ENCODE results near the gene MIER2.
"Not testable (repeated sequence)": the region's sequence is repeated elsewhere in the genome, so short reads cannot be mapped to it uniquely, and the experiment has no call there.

The MIER2 gene

DNA sequence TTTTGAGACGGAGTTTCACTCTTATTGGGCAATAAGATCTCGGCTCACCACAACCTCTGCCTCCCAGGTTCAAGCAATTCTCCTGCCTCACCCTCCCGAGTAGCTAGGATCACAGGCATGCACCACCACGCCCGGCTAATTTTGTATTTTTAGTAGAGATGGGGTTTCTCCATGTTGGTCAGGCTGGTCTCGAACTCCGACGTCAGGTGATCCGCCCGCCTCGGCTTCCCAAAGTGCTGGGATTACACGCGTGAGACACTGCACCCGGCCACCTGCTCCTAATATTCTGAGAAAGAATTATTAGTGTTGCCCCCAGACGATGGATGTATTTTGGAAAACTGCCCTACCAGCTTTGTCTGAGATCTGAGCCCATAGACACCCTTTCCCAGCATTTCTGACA, 10.9 kb upstream of the MIER2 start:
- not testable (repeated sequence) for DNase-seq

DNA sequence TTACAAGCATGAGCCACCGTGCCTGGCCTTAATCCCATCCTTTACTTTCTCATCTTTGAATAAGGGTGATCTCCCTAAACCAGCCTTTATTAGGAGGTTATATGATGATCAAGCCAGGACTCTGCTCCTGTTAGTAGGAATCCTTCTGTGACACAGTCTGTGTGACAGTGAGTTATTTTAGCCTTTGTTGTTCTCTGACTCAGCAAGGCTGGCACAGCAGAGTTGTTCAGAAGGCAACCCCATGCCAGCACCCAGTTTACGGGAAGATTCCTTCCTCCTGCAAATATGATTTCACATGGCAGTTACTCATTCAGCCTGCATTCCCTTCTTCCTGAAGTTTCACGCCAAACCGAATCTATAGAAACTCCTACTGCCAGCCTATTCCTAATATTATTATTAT, 10.5 kb upstream of the MIER2 start:
- no peak for DNase-seq

DNA sequence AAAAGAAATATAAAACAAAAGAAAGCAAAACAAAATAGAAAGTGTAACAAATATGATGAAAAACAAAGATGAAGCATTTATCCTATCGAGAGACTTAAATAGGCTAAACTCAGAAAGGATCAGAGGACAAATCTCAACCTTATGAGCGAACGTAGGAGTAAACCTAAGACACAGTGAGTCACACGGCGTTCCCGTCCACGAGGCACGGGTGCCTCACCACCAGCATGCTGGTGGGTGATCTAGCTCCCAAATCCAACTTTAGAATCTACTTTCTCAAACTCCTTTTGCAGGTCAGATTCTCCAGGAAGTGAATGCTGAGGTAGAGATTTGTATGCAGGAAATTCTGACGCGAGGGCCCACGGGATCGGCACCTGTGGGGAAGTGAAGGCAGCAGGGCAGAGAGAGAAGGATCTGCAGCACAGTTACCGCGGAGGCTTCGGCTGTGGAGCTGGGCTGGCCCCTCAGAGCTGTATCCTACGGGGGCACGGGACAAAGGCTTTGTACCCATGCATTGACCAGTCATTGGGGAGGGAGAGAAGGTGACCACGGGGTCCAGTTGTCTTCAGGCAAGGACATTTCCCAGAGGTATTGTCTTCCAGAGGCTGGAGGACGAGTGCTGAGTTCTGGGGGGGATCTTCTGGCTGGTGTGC, 7.5 kb upstream of the MIER2 start:
- DNase-seq: no peak

DNA sequence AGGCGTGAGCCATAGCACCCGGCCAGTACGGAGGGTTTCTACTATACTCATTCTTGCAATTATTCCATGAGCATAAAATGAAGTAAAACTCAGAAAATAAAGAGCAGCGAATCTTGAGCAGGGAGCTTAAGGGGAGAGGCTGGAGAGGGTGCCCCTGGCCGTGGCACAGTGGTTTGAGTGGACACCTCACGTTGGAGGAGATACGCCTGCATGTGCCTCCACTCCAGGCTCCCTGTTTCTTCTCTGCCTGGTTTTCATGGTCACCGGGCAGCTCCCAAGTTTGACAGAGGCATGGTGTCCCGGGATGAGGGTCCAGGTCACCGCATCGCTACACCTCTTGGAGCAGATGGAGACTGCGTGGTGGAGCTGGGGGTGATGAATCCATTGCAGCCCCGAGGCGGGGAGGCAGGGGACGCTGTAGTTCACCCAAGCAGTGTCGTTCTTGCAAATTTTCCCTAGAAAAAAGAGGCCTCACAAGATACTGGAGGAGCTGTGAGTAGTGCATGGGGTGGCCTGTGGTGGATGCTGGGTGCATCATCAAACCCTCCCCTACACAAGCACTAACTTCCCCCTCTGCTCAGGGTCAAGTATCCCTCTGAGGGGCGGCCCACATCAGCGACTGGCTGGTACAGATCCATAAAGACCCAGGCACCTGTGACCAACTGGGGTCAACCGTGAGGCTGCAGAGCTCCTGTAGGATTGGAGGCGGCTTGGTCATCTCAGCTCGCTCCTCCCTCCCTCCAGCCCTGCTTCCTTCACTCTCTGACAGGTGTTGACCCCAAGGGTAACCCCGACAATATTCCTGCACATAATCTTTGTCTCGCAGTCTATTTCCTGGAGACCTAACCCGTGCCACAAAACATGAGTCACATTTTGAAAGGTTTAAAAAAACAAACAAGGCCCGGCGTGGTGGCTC, 3.6 kb upstream of the MIER2 start:
- no peak for DNase-seq

DNA sequence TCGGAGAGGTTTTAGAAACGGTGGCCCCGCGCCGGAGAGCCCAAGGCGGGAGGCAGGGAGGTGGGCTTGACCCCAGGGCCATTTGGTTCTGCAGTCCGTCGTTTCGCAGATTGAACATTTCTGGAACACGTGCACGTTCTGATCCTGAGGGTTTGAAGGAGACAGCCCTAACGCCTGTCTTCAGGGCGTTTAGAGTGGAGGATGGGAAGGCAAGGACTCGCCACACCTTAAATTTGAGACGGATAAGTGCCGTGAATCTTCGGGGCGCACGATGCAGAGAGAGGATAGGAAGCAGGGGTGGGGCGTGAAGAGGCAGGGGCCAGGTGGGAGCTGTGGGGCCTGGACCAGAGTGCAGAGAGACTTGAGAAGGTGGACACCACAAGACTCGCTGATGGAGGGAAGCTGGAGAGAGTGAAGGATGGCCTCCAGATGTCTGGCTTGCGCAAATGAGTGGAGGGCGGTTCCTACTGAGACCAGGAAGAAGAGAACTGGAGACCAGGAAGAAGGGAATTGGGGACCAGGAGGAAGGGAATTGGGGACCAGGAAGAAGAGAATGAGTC, 804 bp upstream of the MIER2 start:
- no peak for DNase-seq

DNA sequence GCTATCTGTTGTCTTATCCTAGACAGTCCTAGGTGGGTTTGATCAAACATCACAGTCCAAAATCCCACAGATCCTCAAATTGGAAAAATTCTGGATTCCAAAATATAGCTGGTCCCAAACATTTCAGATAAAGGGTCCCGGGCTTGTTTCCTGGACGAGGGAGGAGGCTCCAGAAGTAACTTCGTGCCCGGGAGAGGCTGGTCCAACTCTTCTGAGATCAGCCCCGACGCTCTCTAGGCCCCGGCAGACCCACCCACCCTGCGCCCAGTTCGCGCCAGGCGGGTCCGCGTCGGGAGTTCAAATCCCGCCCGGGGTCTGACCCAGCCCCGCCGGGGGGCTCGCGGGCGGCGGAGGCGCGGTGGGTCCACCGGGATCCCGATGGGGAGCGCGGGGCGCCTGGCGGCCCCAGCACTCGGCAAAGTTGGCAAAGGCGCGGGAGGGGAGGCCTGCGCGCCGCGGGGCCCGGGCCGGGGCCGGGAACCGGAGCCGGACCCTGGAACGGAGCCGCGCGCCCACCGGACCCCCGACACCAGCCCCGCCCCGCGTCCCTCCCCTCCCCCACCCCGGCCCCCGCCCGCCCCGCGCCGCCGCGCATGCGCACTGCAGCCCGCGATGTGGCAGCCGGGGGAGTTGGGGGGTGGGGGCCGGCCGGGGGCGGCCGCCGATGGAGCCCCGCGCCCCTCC, 513 bp downstream of the MIER2 start:
- peak; percentile 24 for DNase-seq

DNA sequence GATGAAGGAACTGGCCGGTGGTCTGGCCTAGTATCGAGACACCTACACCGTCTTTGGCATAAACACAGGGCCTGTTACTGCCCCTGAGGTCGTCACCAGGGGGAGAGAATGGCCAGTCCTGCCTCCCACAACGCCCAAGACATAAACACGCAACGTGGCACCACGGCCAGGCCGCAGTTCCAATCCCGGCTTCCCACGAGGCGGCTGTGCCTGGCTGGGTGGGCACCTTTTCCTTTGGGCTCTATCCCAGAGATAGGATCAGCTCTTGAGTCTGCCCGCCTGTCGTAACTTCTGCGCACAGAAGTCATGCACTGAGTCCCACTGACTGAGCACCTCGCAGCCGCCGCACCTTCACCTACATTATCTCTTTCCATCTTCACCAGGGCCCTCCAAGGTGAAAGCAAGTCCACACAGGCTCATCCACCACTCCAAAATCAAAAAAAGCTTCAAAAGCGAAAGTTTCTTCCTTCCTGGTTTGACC, 1.1 kb downstream of the MIER2 start:
- DNase-seq: no peak

DNA sequence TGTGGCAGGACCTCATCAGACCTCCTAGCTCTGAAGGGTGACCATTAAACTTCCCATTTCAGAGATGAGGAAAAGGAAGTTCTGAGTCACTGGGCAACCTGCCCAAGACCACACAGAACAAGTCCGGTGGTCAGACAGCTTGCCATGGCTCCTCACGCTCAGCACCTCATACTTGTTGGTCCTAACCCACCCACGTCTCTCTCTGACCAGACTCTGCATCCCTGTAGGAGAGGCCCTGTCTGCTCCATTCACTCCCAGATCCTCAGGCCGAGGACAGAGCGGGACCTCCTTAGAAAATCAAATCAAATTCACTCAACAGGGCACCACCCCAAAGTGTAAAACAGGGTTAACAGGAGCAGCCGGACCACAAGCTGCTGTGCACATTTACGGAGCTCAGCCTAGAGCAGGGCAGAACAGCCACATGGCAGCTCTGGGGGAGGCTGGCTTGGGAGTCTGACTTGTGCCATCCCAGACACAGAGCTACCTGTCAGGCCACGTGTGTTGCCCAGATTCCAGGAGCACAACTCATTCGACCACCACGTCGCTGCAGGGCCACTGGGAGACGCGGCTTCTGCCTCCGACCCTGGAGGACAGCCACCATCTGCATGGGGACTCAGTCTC, 1.7 kb downstream of the MIER2 start:
- no peak for DNase-seq

DNA sequence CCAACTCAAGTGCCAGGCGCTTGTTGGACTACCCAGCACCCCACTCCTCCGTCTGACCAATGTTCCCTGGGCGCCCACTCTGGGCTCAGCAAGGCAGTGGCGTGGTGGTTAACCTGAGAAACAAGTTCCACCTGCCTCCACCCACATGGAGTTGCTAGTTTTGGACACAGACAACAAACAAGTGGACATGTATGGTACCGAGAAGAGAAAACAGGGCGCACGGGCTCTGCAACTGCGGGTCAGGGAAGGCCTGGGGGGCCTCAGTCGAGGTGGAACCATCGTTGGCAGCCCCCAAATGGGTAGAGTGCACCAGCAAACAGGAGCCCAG, 2.5 kb downstream of the MIER2 start:
- DNase-seq: no peak

DNA sequence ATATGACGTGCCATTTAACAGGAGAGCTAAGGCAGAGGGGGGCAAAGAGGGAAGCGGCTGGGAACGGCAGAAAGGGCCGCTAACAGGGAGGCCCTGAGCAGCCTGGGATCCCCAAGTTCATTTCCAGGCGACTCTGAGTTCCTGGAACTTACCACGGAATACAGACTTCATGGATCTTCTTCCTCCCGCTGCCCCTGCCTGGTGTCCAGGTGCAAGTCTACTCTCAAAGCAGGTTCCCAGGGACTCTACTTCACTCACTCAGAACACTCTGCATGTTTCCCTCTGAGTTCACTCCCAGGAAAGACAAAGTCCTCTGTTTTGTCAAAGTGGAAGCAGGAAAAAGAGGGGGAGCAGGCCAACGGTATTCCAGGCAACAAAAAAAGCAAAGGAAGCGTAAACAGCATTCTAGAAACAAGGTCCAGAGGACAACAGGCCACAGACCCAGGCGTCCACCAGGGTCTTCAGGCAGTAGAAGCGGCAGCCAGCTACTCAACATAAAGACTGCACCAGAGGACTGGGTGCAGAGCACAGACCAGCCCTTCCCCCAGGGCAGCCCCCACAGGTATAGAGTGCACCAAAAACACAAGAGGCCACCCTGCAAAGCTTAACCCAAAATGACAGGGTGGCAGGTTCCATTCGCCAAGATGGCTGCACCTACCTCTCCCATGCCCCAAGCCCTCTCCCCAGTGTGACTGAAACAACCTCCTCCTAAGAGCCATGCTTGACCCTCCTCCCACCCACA, 3.0 kb downstream of the MIER2 start:
- no peak for DNase-seq

DNA sequence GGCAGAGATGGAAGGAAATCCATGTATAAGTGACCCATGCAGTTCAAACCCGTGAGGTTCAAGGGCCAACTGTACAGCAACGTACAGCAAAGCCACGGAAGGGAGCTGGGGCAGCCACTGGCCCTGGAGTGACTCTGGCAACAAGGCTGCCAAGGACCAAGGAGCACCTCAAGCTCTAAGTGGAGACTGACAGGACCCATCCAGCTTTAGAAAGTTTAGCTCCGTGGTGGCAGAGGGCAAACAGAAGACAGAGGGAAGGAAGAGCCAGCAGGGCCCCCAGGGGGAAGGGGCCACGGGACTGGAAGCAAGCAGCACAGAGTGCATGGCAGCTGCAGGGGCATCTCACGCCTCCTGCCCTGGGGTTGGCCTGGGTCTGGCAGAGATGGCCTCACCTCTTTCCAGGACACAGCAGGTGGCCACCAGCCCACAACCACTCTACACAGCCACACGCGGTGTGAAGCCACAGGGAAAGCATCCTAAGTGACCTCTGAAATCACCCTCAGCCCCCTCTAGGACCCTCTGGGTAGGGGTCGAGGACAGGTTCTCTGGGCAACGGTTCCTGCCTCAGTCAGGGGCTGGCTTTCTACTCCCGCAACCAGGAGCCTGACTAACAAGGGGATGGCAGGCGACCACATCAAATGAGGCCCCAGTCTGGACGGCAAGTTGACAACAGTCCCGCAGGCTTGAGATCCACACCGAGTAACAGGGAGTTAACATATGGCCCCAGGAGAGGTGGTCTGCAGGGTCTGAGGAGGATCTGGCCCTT, 3.8 kb downstream of the MIER2 start:
- no peak for DNase-seq

DNA sequence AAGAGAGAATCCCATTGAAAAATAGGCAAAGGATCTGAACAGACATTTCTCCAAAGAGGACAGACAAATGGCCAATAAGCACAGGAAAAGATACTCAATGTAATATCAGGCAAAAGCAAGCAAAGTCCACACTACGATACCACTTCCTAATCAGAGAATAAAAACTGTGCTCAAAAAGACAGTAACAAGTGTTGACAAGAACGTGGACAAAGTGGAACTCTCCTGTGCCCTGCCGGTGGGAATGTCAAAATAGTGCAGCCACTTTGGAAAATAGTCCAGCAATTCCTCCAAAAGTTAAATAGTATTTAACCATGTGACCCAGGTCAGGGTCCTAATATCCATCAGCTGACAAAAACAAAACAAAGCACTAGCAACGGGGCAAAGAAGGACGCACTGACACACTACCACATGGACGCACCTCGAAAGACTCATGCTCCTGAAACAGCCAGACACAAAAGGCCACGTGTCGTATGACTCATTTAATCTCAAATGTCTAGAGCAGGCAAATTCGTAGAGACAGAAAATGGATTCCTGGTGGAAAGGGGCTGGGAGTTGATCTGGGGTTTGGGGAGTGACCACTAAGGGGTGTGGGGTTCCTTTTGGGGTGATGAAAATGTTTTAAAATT, 5.2 kb downstream of the MIER2 start:
- no peak for DNase-seq

DNA sequence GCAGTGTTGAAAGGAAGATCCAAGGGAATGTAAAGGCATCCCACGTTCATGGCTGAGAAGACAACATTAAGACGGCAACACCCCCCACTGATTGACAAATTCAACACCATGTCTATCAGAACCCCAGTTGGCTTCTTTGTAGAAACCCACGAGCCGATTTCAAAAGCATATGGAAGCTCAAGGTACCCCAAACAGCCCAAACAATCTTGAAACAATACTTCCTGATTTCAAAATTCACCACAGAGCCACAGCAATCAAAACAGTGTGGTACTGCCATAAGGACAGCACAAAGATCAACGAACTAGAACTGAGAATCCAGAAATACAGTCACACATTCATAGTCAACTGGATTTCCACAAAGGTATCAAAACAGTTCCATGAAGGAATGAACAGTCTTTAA, 6.2 kb downstream of the MIER2 start:
- no peak for DNase-seq

DNA sequence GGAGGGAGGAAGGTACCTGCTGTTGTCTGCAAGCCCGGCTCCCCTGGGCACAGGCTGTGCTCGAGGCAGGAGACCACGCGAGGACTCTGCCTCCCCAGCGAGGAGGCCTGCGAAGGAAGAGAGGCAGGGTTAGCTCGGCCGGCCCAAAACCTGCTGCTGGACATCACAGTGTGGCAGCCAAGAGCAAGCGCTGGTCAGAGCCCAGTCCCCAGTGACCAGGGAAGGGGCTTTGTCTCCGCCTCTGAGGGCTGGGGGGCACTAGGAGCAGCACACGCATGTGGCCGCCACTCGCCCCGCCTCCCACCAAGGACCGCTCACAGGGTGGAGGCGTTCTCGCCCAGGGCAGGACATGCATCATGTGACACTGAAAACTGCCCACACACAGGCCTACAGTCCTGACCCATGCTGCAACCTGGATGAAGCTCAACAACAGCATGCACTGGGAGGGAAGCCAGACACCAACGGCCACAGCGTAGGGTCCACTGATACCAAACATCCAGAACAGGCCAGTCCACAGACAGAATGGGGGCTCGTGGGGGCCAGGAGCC, 8.5 kb downstream of the MIER2 start:
- no peak for DNase-seq

DNA sequence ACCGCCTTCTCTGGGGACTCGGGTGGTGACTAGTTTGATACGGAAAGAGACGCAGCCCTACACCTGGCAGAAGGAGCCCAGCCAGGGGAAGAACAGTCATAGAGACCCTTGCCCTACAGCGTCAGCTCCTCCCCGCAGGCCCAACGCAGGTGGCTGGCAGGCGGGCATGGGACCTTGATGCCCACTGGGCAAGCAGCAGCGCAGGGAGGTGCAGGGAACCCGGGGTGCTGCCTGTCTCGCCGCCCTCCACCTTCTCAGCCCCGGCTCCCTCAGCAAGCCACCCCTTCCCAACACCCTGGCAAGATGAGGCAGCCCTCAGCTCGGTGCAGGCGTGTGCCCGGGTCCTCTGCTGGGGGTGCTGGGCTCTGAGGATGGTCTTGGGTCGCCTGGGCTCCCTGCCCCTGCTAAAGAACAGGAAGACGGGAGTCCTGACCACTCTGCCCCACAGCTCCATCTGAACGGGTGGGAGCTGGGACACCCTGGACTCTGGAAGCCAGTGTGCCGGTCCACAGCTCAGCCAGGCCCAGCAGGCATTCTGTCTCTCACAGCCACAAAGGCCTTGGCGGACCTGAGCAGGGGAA, 9.0 kb downstream of the MIER2 start:
- no peak for DNase-seq

DNA sequence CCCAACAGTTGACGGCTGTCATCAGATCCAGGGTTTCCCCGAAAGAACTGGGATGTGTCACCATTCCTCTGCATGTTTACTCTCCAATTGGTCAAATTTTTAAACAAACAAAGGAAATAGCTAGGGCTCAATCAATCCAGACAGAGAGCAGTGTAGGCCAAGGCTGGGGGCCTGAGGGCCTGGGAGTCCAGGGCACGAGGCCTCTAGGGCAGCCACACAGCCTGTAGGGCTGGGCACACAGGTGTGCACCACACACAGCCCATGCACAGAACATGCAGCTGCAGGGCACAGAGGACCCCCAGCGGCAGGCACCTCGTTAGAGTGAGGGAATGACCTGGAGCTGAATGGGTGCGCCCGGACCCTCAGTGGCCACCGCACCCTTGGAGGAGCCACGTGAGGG, 9.5 kb downstream of the MIER2 start:
- DNase-seq: no peak

DNA sequence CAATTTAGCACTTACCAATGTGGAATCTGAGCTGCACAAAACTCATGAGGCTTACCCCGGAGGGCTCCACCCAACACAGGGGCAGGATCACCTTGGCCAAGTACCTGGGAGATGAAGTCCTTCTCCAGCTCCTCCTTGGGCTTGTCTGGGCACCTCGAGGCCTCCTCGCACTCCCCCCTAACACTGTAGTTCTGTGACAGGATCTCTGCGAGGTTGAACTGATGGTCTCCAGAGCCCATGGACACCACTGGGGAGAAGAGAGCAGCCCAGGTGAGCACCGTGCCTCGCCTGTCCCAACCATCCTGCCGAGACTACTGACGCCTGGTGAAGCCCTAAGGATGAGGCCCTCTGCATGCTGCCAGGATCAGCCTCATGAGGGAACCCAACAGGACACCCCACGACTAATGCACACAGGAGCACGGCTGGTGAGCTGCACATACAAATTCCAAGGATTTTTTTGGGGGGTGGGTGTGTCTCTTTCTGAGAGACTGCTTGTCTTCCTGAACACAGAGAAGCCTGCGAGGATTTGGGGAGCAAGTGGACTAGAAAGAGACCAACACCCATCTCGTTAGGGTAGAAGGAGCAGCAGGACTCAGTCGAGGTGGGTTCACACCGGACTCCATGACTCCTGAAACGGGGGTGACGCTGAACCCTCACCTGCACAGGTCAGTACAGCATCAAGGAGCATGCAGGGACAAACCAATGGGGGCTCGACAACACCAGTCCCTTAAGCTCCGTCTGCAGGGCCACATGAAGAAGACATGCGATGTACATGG, 10.1 kb downstream of the MIER2 start:
- DNase-seq: no peak

DNA sequence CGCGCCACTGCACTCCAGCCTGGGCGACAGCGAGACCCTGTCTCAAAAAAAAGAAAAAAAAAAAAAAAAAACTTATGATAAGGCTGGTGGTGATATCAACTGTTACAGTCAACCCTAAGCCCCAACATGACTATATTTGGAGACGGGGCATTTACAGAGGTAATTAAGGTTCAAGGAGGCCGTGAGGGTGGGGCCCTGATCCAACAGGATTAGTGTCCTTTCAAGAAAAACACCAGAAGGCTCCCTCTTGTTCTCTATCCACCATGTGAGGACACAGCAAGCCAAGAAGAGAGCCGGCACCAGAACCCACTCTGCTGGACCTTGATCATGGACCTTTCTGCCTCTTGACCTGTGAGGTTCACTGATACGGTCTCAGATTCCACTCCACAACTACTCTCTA, 14.1 kb downstream of the MIER2 start:
- DNase-seq: no peak

DNA sequence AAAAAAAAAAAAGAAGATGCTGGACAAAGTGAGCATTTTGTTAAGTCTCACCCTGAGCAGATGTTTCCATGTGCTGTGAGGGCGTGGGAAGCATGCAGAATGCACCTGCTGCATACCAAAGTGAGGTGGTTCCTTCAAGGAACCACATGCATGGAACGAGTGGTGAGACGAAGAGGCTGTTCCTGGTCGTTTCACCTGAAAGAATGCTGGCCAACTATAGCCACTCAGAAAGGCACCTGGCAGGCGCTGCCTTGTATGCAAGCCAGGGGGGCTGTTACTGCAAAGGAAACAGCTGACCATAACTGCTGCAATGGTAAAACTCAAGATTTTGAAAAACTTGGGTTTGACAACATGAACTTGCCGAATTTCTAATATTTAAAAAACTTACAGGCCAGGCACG, 14.7 kb downstream of the MIER2 start:
- no peak for DNase-seq

Data from stimulated activated CD4-positive, alpha-beta T cell treated with anti-CD3 and anti-CD28 coated beads, Interleukin-4, amount 100 ng/mL, for 24 hours (primary cell).